T-helper 22 cell (primary cell): ENCODE results near the gene TEF.

Experiments
- DNase-seq: peaks from one replicate; pipeline ENCODE4 v3.0.0-alpha.2; 2020; ENCODE audit warnings: low read depth

The TEF gene

GRCh38 chr22:41354979-41355378, 26.8 kb upstream of the TEF start:
- DNase-seq, result no peak

- DNase-seq, result no peak
Observed at GRCh38 chr22:41355895-41356294, 25.8 kb upstream of the TEF start.

GRCh38 chr22:41356430-41357028, 25.2 kb upstream of the TEF start:
- no peak for DNase-seq

- no peak for DNase-seq
Observed at GRCh38 chr22:41357191-41357590, 24.6 kb upstream of the TEF start.

GRCh38 chr22:41358927-41359326, 22.8 kb upstream of the TEF start:
- DNase-seq, result no peak

- no peak for DNase-seq
Observed at GRCh38 chr22:41359376-41359775, 22.4 kb upstream of the TEF start.

GRCh38 chr22:41360126-41360525, 21.6 kb upstream of the TEF start:
- no peak for DNase-seq

- no peak for DNase-seq
Observed at GRCh38 chr22:41361716-41362310, 19.9 kb upstream of the TEF start.

- no peak for DNase-seq
Observed at GRCh38 chr22:41362615-41363014, 19.1 kb upstream of the TEF start.

GRCh38 chr22:41364233-41364632, 17.5 kb upstream of the TEF start:
- no peak for DNase-seq

GRCh38 chr22:41364955-41365354, 16.8 kb upstream of the TEF start:
- DNase-seq, result no peak

GRCh38 chr22:41365425-41365824, 16.3 kb upstream of the TEF start:
- DNase-seq, result no peak

- DNase-seq, result no peak
Observed at GRCh38 chr22:41366323-41367029, 15.3 kb upstream of the TEF start.

GRCh38 chr22:41367039-41367679, 14.6 kb upstream of the TEF start:
- no peak for DNase-seq

GRCh38 chr22:41367680-41368542, 13.8 kb upstream of the TEF start:
- no peak for DNase-seq

- no peak for DNase-seq
Observed at GRCh38 chr22:41368543-41369423, 13.0 kb upstream of the TEF start.

- no peak for DNase-seq
Observed at GRCh38 chr22:41369424-41369745, 12.4 kb upstream of the TEF start.

GRCh38 chr22:41369837-41370236, 11.9 kb upstream of the TEF start:
- DNase-seq, result no peak

- DNase-seq, result no peak
Observed at GRCh38 chr22:41377846-41378245, 3.9 kb upstream of the TEF start.

GRCh38 chr22:41380993-41381328, 781 bp upstream of the TEF start:
- DNase-seq, result no peak

GRCh38 chr22:41382098-41382578, 396 bp downstream of the TEF start:
- DNase-seq, result peak; percentile 49
